NCI-H1105 (cell line): ENCODE measurements around the gene DEFB115.
"Not testable (repeated sequence)": the region's sequence is repeated elsewhere in the genome, so short reads cannot be mapped to it uniquely, and the experiment has no call there.

Experiments used
- DNase-seq: peaks from one replicate; lab custom pipeline; 2025; lab: John Stamatoyannopoulos, UW

Gene DEFB115, protein sequence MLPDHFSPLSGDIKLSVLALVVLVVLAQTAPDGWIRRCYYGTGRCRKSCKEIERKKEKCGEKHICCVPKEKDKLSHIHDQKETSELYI

DNA sequence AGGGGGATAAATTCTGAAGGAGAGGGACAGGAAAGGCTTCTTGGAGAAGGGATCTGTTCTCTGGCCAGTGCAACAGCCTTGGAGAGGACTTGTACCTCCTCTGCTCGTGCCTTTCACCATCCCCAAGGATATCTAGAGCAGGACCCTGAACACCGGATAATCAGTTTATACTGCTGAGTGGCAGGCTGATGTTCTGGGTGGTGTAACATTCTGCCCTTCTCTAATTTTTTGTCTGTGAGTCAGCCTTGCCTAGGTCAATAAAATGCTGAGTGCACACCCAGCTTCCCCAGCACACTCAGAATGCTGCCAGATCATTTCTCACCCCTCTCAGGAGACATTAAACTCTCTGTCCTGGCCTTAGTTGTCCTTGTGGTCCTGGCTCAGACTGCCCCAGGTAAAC, at the start of gene DEFB115:
Gene DEFB115, plus strand, starts transcription at position 301 of the 400 bp plus-strand sequence. Its CDS starts 0 bp downstream, at position 301.
- DNase-seq = no peak

DNA sequence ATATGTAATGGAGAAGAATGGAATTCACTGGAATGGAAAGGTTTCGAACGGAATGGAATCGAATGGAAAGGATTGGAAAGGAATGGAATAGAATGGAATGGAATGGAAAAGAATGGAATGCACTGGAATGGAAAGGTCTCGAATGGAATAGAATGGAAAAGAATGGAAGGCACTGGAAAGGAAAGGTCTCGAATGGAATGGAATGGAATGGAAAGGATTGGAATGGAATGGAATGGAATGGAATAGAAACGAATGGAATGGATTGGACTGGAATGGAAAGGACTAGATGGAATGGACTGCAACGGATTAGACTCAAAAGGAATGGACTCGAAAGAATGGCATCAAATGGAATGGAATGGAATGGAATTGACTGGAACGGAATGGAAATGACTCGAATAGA, 20.5 kb upstream of the DEFB115 start:
- no peak for DNase-seq

DNA sequence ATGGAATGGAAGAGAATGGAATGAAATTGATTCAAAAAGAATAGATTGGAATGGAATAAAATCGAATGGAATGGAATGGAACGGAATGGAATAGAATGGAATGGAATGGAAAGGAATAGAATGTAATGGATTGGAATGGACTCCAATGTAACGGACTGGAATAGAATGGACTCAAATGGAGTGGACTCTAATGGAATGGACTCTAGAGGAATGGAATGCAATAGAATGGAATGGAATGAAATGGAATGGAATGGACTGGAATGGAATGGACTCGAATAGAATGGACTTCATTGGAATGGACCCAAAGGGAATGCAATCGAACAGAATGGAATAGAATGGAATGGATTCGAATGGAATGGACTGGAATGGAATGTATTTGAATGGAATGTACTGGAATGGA, 19.7 kb upstream of the DEFB115 start:
- no peak for DNase-seq

DNA sequence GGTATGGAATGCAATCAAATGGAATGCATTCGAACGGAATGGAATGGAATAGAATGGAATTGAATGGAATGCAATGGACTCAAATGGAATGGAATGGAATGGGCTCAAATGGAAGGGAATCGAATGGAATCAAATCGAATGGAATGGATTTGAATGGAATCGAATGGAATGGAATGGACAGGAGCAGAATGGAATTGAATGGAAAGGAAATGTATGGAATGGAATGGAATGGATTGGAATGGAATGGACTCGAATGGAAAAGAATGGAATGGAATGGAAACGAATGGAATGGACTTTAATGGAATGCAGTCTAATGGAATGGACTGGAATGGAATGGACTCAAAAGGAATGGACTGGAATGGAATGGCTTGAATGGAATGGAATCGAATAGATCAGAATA, 18.3 kb upstream of the DEFB115 start:
- DNase-seq = no peak

DNA sequence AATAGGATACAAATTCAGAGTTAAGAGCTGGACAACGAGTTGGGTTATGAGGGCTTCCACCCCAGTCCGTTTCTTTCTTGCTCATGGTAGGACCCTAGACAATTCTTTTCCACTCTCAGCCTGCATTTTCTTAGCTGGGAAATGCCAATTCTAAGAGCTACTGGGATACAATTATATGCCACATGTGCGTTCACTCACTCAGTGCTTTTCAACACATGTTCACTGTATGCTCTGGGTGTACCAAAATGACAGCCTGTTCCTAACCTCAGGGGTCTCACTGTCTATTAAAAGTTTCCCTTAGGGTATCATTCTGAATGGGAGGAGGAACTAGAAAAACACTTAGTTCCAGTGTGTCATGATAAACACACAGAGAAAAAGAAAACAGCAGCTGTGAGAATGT, 505 bp upstream of the DEFB115 start:
- no peak for DNase-seq

DNA sequence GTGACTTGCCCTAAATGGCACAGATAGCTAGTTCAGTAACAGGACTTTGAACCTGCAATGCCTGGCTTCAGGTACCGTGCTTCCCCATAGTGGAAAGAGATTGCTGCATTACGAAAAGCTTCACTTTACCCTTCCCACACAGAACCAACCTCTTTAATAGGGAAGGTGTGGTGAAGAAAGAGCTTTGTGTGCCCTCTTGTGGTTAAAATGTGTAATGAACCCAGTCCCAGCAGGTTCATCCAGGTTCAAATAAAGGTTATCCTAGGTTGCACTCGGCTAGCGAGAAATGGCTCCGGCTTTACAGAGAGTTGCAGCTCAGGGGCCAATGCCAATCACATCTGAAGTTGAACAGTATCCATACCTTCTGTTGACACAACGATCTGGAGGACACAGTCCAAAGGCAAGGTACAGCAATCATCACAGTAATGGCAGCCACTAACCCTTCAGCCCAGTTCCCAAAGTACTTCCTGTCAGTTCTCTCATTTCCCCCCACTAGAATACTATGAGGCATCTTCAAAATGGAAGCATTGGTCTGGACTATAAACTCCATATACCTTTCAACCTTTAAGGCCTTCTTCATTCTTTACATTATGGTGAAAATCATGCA, 3.0 kb downstream of the DEFB115 start:
- peak; percentile 4 for DNase-seq

DNA sequence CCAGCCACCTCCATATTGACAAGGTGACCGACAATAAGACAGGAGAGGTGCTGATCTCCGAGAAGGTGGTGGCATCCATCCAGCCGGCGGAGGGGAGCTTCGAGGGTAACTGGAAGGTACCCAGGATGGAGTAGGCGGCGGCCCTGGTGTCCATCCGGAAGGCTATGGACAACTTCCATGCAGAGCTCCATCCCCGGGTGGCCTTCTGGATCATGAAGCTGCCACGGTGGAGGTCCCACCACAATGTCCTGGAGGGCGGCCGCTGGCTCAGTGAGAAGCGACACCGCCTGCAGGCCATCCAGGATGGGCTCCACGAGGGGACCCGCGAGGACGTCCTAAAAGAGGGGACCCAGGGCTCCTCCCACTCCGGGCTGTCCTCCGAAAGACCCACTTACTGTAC, 17.0 kb downstream of the DEFB115 start:
- no peak for DNase-seq

DNA sequence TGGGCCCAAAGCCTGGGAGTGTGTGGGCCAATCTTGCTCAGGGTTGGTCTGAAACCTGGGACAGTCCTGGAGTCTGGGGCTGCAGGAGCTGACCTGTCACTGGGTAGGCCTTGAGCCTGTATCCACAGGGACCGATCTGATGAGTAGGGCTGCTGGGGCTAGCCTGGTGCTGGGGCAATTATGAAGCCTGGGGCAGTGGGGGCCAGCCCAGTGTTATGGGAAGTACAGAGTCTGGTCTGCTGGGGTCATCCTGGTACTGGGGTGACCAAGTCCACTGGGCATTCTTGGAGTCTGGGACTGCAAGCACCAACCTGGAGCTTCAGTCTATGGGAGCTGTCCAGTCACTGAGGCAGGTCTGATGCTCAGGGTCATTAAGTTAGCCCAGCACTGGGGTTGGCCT, 20.7 kb downstream of the DEFB115 start:
- DNase-seq = no peak

DNA sequence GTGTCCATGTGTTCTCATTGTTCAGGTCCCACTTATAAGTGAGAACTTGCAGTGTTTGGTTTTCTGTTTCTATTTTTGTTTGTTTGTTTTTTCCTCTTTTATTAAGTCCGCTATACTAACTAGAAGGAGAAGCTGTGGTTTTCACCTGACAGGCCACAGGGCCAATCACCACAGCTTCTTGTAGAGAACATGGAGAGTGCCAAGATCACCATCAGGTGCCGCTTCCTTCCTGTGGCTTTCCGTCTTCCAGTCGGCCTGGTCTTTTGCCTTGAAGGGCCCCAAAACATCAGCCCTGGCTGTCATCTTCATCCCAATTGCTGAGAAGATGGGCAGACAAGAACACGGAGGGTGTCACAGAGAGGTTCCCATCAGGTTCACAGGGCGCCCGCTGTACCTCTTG, 27.5 kb downstream of the DEFB115 start:
- not testable (repeated sequence) for DNase-seq

DNA sequence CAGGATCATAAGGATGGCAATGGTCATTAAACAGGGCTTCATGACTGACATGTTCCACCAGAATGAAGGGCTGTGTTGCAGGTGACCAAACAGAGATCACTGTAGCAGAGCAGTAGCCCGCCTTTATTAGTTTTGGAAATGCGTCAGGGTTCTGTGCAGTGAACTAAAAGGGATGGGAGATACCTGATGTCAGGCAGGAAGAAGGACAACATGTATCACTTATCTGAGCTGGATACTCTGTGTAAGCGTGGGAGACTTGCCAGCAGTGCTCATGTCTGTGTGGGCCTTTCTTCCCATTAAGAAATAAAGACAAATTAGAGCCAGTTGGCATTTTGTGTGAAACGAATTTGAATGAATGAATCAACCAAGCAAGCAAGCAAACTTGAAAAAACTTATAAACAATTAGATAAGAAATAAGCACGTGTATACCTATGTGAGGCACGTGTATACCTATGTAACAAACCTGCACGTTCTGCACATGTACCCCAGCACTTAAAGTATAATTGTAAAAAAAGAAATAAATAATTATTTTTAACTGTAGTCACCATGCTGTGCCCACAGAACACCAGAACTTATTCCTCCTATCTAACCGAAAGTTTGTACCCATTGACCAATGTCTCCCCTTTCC, 51.2 kb downstream of the DEFB115 start, which contains the start of gene DEFB116:
Gene DEFB116, minus strand, starts transcription at position 51 of the 628 bp plus-strand sequence. Its CDS starts 0 bp downstream, at position 51.
- no peak for DNase-seq
